Measurements from ENCODE around the gene DELE1.

The DELE1 gene

DNA sequence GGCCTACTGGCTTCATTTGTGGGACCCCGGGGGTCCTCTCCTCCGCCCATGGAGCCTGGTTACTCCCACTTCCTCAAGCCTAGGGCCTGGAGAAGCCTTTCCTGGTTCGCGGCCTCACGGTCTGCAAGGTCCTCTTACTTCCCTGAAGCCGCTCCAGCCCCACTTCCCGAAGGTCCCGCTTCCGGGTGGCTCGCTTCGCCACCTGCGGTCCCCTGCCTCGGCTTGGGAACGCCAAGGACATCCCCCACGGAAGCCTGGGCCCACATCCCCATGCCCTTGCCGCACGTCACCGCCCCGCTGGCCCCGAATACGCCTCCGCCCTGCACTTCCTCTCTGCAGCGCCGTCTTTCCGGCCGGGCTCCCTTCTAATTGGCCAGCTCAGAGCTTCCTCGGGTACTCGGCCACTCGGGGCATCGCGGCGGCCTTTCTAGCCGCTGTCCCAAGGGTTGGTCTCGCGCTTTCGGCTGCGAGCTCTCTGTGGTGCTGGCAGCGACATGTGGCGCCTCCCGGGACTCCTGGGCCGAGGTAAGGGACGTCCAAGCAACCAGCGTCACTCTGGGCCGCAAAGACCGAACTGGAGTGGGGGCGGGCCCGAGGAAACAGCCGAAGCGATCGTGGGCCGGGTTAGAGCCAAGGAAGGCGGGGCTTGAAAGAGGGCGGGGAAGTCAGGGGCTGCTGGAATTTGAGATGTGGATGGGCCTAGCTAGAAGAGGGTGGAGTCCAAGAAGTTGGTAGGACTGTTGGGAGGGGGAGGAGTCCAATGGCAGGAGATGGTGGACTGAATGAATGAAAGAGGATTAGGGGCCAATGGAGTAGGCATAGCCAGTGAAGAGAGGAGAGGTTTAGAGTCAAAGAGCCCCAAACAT is at the start of gene DELE1:
TSS of gene DELE1 (plus strand) at position 424 of the 866 bp plus-strand sequence. CDS start at position 495, 71 bp downstream.
- peak; percentile 87 to 89 for DNase-seq

DNA sequence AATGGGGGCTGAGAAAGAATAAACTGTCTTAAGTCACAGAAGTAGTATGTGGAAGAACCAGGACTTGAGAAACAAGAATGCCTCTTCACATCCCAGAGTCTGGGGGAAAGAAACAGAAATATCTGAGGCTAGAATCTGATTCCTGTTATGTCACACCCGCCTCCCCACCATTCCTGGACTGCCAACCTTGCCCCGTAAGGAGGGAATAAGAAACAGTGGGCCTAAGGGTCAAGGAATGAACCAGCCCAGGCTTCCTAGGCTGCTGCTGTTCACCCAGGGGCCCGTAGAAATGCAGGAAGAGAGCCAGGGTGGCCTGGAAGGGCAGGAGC is 49.8 kb upstream of the DELE1 start:
- no peak for DNase-seq

DNA sequence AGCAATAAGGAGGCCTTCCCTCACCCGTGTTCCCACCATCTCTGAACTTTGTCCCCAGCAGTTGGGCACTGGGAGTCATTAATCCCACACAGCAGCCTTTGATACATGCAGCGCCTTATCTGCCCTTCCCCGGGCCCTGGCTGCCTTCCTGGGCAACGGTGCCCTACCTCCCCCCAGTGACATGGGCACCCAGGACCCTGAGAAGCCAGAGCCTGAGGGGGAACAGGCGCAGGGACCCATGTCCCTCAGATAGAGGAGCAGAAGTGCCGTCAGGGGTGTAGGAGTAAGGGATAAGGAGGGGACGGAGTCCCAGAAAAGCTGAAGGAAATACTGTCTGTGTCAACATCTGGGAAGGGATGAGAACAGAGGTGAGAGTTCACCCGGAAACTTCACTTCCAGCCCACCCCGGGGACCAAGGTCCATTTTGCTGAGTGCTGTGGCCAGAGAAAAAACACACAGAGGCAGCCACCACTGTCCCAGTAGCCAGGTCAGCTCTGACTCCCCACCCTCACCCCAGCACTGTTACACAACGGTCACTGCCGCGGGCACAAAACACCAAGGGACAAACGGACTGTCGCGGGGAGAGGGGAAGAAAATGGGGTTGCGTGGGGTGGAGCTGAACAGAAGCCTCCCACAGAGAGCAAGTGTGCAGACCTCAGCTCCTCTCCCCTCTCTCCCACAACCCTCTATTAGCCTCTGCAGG is 49.3 kb upstream of the DELE1 start:
- DNase-seq = no peak

DNA sequence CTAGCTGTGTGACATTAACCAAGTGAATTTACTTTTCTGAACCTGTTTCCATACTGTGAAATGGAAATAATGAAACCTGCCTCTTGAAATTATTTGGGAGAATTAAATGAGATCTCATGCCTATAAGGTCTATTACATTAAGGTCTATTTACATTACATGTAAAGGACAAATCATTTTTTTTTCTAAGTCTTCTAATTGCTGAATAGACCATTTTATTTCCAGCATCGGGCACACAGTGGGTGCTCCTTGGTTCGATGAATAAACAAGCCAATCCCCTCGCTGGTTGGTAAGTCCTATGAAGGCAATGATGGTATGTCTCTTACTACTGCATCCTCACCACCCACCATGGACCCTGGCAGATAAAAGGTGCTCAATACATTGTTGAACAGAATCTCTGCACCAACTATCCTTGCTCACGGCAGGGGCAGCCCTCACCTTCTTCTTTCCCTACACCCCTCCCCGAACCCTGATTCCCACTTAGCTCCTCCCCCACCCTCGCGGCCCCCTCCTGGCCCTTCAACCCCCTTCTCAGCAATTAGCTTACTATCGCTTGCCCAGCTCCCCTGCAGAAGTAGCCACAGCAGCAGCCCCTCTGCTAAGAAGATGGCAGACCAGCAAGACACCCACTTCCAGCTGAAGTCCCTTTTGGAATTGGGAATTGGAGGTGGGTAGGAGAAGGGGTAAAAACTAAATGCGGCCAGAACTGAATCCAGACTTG is 48.5 kb upstream of the DELE1 start:
- DNase-seq = no peak

DNA sequence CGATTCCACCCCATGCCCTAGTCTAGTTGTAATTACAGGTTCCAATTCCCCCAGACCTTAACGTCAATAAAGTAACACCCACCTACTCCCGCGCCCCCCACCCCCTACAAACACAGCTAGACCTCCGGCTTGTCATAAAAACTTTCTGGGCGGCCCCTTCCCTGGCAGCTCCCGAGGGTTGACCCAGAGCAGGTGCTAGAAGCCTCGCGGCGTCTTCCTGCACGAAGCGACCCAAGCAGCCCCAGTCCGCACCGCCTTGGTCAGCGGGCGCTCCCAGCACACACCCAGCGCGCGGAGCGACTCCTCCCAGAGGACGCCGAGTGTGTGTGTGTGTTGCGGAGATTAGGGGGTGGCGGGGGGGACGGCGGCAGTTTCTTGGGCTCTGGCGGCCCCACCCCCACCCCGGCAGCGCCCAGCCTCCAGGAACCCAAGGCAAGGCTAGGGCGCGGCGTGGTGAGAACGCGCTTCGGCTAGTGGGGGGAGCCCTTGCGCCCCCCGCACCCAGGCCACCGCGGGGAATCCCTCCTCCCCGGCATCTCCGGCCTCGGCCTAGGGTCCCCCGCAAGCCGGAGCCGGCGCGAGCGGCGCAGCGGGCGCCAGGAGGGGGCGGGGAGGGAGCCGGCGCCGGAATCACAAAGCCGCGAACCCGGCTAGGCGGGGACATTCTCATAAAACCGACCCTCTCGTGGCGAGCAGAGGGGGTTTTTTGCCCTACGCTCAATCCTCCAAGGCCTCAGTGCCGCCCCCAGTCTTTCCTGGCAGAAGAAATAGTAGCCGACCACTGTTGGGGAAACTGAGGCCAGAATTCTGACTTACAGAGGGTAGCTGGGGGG is 47.7 kb upstream of the DELE1 start:
- no peak for DNase-seq

DNA sequence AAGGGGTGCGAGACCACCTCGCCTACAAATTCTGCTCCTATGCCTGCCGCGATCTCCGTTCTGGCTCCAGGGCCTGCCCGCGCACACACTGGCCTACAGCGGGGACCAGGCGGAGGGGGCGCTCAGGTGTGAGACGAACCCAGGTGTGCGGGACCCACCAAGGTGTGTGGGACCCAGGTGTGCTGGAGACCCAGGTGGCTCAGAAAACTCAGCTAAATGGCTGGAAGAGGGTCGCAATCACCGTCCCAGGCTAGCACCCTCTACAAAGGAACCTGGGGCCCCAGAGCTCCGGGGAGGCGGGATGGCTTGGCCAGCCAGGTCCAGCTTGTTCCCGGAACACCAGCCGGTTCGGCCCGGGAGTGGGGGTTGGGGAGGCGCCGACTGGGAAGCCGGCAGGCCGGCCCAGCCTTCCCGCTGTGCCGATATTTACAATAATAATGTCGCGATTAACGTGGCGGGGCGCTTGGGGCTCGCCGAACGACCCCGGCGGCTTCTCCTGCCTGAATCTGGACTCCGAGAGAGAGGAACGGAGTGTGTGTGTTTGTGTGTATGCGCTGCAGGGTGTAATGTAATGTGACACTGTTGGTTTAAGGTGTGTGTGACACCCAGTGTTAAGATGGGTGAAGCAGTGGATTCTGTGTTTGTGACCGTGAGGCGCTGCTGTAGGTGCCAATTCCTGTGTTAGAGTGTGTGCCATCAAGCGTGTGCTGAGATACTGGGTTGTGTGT is 46.9 kb upstream of the DELE1 start:
- no peak for DNase-seq

DNA sequence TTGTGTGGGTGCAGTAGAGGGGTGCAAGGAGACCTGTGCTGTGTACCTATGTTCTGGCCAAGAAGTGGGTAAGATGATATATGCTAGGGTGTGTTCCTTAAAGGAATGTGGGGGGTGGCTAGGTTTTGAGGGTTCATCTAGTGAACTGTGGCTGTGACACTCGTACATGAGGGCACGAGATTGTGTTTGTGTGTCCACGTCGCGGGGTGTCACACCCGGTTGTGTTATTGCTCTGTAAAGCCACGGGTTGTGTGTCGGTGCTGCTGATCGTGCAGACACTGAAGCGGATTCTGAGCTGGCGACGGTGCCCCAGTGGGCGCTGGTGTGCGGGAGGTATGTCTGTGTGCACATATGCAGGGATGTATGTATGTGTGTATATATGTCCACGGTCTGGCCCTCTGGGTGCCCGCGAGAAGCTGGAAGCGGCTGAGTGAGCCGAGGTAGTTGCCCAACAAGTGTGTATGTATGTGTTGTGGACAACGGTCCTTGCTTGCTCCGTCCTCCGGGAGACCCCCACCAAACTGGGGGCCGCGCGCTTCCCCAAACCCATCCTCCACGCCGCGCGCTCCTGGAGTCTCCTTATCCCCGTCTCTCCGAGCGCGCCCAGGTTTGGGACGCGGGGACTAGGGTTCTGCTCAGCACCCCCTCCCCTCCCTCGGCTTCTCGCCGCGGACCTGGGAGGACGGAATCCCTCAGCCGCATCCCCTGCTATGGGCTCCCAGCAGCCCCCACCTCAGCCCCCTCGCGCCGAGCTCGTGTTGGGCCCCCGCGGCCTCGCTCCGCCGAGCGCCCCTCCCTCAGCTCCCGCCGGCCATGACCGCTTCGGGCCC is 46.1 kb upstream of the DELE1 start:
- DNase-seq = peak in 1 of 2 donors; percentile 35

DNA sequence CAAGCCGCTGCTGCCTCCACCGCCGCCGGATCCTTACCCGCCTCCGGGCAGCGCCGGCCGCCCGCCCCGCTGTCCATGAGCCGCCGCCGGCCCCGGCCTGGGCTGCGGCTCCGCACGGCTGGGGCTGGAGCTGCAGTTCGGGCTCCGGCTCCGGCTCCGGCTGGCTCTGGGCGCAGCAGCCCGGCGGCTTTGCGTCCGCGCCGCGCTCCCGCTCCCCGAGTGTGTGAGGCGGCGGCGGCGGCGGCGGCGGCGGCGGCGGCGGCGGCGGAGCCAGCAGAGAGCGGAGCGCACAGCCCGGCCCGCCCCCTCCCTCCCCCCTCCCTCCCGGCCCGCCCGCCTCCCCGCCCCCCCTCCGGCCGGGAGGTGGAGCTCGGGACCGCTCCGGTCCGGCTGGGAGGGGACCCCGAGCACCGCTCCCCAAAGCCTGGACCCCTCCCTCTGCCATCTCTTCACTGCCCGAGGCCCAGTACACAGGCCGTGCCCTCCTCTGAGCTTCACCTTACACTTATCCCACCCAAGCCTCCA is 45.4 kb upstream of the DELE1 start, which contains the start of gene PCDH1:
TSS of gene PCDH1 (minus strand) at position 225 of the 525 bp plus-strand sequence. CDS start at position 77, 148 bp downstream.
- DNase-seq = peak in 1 of 2 donors; percentile 25

- DNase-seq = peak; percentile 88 to 94
Measured at GRCh38 chr5:141878711-141879425, 44.8 kb upstream of the DELE1 start.

DNA sequence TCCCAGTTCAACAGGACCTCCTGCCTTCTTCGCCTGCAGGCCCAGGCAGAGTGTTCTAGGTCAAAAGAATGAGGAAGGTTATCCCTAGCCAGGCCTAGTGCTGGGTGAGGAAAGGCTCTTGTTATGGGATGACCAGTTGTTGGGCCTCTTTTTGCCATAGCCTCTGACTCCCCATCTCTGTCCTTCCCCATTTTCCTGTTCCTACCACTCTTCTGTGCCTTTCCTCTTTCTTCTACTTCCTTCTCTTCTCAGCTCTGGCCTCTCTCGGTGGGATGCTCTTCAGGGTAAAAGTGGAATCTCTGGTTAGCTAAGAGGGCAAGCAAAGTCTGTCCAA is 44.3 kb upstream of the DELE1 start:
- no peak for DNase-seq

DNA sequence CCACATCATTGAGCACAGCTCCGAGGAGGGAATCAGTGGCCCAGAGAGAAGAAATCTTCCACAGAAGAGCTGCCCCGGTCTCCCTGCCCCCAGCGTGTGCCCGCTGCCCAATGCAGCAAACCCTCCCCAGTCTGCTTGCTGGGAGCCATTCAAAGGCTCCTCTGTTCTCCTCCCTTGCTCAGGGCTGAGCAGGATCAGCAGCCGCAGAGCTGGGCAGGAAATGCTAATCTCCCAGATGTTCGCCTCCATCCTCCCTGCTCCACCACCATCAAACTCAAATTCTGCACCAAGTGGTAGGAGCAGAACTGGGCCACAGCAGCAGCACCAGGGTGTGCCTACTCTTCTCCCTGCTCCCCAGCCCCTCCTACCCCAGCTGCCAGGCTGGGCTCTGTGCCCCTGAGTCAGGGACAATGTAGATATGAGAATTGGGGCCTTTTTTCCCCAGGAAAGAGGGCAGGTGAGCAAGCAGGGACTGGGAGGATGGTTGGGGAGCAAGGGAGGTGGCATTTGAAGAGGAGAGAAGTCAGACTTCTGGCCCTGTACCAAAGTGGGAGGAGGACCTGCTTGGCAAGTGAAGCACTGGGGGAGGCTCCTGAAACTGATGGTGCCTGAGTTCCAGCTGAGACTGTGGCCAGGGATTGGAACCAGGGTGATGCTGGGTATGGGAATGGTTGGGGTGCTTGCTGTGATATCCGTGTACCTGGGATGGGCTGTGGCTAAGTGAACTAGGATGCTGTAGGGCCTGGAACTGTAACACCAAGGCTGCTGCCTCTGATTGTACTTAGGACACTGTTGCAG is 43.5 kb upstream of the DELE1 start:
- DNase-seq = no peak

DNA sequence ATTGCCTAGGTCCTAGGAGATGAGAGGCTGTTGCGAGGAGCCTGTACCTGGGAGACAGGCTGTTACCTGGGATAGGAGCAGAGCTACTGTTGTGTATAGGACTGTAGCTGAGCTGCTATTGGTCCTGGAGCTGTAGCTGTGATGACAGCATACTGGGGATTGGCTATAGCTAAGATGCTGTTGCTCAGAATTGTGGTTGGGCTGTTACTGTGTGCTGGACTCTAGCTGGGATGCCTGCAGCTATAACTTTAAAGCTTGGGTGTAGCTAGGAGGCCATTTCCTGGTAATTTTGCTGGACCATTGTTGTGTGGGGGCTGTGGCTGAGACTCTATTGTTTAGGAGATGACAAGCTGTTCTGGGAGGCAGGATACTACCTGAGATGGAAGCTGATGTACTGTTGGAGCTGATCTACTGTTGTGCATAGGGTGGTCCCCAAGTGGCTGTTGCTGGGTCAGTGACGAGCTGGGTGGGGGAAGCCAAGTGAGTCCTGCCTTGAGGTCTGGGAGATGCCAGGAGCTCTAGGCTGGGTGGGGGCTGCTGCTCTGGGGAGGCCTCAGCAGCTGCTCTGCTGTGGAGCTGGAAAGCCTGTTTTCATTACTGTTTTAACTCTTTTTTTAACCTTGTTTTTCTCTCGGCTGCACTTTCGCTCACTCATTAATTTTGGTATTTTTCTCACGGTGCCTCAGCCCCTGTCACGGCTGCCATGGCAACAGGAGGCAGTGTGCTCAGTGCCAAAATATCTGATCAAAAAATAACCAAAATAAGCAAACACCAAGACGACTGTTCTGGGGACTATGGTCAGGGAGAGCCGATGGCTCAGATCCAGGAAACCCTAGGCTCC is 42.5 kb upstream of the DELE1 start:
- DNase-seq = no peak

DNA sequence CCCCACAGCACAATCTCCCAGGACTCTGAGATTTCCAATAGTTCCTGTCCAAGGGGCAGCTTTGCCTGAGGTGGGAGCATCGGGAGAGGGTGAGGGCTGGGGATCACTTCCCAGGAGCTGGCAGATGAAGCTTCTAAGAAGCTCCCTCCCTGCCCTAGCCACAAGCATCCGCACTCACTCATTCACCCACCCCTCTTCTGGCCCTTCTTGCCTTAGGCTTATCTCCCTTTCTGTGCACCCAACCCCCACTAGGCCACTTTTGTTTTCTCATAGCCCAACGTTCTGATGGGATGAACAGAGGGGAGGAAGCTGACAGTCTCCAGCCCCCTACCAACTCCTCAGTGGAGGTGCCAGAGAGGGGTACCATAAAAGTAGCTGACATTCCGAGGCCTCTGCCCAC is 41.8 kb upstream of the DELE1 start:
- DNase-seq = no peak

DNA sequence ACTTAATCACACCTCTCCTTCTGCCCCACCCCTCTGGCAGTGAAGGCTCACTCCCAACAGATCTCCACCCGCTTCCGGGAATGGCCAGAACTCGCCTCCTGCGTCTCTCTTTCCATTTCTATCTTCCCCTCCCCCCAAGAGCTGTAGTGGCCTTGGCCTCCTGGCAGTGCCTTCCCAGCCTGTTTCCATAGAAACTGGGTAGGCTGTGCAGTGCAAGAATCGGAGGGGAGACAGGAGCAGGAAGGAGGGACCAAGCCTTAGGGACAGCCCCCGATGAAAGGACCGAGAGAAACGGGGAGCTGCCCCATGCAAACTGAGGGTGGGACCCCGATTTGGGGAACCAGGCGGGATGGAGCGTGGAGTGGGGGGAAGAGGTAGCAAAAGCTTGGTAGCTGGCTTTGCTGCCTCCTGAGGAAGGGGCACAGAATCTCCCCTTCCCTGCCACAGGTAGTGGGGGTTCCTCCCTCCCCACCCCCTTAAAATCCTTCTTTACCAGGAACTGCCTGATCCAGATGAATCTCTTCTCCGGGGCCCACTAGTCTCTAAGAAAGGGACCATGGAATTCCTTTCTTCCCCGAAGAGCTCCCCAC is 41.0 kb upstream of the DELE1 start:
- no peak for DNase-seq

DNA sequence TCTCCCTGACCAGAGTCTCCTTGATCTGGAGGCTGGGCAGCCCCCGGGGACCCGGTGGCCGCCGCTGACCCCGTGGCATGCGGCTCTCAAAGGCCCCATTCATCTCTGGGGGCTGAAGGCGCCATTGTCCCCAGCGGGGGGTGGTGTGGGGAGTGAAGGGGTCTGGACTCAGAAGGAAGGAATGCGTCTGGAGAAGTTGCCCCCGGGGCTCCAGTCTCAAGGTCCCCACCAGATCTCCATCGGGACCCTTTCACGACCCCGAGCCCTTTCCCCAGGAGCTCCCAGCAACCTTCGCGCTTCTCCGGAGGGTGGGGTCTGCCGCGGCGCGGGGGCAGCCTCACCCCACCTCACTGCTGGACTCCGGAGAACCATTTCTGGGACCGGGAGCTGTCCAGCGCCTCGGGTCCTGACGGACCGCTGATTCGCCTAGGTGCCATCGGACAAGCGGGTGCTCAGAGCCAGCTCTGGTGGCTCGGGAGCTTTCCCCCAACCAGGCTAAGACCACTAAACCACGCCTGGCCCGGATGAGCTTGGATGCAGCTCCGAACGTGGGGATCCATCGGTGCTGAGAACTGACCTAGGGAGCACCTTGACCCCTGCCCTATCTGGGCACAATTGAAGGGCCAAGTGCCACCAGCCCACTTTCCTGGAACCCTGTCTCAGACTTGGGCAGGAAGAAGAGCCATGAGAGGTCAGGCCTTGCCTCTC is 40.3 kb upstream of the DELE1 start:
- no peak for DNase-seq

DNA sequence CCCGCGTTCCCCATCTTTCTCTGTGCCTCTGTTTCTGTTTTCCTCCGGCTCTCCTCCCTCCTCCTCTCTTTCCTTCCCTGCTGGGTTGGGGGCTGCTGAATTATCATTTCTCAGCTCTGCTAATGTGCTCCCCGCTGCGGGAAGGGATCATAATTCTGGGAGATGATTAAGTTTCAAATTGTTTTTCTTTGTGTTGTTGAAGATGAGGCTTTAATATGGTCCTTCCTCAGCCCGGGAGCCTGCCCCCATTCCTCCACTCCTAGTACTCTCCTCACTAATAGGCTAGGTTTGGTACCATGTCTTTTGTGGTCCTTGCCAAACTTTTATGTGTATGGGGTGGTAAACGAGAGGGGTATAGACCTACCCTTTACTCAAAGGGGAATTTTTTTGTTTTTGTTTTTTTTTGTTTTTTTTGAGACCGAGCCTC is 39.8 kb upstream of the DELE1 start:
- DNase-seq = no peak

GRCh38 chr5:141889282-141889871 is 34.3 kb upstream of the DELE1 start:
- DNase-seq = no peak
